Activated T-cell treated with anti-CD3 and anti-CD28 coated beads for 4 hours (primary cell): Measurements from ENCODE around the gene BAZ2B.

ENCODE experiments used
- DNase-seq: peaks from one replicate; pipeline ENCODE4 v3.0.0-alpha.2; 2020

Gene BAZ2B

DNA sequence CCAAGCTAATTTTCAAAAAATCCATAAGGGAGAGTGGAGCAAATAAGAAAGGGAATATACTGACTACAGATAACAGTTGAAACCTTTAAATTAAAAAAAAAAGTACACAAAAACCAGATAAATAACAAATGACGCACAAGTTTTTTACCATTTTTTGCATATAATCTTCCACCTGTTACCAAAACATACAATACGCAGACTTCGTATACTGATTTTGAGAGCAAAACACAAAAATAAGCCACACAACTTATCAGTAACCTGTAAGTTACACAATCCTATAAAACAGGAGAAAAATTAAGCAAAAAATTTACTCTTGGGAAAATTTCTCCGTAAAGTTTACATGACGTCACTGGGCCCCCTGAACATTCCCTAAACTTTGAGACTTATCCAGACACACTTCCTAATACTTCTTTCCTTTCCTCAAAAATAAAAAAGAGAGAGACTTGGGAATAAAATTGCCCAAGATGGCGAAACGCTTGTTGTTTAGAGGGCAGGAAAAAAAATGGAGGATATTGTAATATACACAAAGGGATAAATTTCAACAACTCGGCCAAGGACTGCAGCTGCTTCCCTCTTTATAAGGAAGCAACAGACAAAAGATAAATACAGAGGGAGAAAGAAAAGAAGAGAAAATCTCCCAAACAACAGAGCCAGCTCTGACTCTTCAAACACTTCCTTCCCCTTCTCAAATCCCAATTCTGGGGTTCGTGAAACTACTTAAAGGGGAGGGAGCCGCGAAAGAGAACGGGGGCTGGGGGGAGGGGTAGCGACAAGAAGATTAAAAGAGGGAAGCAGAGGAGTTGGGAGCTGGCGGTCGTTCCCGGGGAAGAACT lies 1.6 kb downstream of the BAZ2B start:
- no peak for DNase-seq

DNA sequence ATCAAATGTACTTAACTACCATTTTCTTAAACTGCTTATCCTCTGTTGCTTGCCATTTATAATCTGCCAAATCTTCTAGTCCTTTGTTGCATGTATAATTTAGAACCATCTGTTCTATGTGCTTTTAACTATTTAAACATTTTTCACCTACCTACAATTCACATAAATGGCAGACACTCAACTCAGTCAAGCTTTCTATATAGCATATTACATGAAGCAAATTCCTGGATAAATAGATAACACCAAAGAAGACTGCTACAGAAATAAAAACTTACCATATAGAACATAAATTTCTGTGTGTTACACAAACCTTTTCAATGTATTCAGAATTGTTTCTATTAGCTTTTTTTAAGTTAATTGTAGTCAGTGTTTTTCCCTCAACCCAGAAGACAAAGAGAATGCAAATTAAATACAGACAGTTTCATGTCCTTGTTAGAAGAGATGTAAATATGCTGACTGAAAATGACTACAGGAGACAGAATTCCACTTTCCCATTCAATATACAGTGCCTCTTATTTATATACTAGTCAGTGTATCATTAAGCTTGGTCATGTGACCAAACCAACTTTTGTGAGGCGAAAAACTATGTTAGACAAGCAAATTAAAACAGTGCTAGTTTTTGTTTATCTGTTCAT lies 2.6 kb downstream of the BAZ2B start:
- DNase-seq: no peak

GRCh38 chr2:159613091-159613490 lies 3.3 kb downstream of the BAZ2B start:
- no peak for DNase-seq

DNA sequence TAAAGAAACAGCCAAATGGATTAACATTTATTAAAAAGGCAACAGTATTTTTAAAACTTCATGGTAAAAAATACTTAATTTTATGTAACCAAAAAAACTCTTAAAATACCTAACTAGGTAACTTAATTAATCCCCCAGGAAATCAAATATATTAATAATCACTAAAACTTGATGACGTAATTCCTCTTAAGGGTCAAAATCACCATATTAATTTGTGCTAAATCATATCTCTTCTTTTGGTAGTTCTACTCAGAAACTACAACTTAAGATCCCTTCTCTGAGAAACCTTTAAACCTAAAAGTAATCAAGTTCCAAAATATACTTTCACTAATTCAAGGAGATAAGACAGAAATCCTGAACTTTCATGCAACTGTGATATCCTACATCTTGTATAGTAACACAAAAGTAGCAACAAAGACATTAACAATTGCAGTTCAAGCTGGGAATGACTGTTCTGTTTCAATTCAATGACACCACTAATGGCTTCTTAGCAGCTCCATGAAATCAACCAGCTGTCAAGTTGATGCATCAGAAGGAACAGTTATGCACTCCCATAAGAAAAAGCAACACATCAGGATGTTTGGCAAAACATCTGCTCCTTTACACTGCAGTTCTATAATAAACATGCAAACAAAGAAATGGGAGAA lies 4.0 kb downstream of the BAZ2B start:
- no peak for DNase-seq

DNA sequence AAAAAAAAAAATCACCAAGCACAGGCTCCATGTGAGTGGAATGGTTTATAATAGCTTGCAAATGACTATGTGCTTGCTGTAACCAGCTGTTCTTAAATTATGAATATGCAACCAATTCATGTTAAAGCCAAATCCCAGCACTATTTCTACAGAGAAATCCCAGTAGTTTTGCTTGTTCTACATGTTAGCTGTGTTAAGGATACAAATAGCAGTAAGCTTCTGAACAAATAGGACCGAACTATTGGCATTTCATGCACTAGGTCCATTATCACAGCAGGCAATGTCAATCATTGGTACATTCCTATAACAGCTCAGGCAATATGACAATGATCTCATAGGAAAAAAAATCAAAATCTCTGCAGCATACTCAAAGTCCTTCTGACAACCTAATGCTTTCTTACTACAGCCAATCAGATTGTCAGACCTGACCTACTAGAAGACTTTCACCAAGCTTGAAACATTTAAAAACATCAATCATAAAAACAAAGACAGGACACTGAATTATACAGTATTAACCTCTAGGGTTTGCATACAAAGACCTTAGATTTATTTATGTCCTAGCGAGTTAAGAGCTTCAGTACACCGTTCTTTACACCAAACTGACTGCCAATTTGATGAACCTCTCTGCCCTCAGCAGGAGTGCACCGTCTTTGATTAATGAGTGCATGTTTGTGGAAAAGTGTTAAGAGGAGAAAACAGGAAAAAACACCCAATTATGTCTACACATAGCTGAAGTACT lies 6.4 kb downstream of the BAZ2B start:
- DNase-seq: no peak

DNA sequence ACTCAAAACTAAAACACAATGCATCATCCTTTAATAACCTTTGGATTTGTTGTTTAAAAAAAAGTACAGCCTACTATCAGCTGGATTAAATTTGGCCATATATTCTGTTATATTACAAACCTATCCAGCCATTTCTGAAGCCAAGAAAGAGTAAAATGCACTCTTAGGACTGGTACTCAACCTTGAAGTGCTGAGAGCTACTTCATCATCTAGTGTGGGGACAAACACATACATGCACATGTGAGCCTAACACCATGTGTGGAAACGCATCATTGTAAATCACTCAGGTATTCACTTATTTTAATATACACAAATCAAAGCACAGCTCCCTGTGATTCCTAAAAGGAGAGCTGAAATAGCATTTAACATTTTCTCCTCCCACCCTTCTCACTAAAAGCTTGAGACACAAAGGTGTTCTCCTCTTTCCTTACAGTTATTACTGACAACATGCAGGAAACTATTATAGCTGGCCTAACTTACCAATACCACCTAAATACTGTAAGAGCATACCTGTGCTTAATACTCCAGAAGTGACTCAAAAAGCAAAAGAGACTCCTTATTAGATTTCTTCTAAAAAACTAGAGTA lies 7.5 kb downstream of the BAZ2B start:
- no peak for DNase-seq

DNA sequence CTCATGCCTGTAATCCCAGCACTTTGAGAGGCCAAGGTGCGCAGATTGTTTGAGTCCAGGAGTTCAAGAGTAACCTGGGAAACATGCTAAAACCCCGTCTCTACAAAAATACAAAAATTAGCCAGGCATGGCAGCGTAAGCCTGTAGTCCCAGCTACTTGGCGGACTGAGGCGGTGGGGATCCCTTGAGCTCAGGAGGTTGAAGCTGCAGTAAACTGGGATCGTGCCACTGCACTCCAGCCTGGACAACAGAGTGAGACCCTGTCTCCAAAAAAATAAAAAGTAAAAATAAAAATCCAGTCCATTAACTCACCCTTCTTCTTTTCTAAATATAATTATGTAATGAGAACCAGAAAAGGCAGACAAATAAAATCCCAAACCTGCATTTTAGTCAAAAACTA lies 8.2 kb downstream of the BAZ2B start:
- DNase-seq: no peak

DNA sequence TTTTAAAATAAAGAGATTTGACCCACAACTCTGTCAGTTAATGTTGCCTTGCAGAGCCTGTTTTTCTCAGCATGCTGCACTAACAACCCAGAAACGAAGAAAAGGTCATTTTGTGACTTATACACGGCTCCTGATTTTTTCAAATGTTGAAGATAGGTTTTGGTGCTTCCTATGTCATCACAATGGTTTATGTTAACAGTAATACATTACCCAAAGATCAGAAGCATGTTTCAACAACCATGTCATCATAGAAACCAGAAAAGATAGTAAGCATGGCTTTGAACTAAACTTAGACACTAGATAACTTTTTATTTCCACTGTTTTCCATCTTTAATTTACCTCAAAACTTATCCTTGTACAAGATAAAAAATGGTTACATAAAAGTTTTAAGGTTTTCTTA lies 10.1 kb downstream of the BAZ2B start:
- DNase-seq: no peak

DNA sequence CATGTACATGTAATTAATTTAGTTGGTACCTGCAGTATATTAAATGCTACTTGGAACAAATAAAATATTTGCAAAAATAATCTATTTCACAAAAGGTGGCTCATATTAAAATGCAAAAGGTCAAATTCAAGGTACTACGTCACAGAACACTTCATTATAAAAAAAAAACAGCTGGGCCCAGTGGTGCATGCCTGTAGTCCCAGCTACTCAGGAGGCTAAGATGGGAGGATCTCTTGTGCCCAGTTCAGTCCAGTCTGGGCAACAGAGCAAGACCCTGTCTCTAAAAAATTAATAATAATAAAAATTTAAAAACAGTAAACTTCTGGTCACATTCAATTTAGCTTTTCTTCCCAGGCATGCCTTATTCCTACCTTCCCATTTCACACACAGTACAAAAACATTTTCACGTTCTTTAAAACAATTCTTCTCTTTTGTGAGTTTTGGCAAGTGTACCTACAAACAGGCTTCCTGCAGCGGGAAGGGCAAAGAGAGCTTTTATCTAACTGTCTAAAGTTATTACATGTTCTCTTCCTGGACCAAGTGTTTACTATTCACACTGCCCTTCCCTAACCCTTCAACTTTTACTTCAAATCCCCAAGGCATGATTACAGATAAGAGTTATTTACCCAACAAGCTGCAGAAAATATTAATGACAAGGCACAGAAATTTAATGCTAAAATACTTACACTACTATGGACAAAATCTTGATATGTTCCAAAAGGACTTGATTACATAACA lies 10.7 kb downstream of the BAZ2B start:
- no peak for DNase-seq

DNA sequence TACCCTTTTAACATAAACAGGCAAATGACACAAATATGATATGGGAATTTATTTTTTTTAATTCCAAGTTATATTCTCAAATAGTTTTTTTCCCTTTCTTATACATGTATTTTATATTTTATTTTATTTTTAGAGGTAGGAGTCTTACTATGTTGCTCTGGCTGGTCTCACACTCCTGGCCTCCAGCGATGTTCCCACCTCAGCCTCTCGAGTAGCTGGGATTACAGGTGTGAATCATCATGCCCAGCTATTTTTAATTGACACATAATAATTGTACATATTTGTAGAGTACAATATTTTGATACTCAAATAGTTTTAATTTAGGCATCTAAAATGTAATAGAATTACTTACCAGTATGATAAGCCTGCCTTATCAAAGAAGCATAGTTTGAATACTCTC lies 12.2 kb downstream of the BAZ2B start:
- DNase-seq: no peak

DNA sequence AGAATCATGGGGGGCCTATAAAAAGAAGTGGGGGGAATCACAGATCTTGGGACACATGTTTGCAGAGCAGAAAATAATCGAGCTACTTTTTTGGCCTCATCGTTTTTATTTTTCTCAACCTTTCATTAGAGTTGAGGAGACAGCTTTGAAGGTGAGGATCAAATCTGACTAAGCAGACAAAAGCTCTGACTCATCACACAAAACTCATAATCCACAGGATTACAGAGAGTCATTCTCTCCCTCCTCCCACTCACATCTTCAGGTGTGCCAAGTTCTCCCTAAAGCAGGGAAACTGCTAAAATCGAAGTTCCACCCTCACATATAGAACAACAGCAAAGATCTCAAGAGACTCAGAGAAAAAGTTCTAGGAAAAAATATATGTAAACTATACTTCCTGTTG lies 15.6 kb downstream of the BAZ2B start:
- DNase-seq: no peak

- no peak for DNase-seq
Observed at GRCh38 chr2:159595410-159596046, 20.8 kb downstream of the BAZ2B start.

GRCh38 chr2:159592441-159592840 lies 23.9 kb downstream of the BAZ2B start:
- no peak for DNase-seq

- DNase-seq: no peak
Observed at GRCh38 chr2:159591221-159591620, 25.1 kb downstream of the BAZ2B start.

DNA sequence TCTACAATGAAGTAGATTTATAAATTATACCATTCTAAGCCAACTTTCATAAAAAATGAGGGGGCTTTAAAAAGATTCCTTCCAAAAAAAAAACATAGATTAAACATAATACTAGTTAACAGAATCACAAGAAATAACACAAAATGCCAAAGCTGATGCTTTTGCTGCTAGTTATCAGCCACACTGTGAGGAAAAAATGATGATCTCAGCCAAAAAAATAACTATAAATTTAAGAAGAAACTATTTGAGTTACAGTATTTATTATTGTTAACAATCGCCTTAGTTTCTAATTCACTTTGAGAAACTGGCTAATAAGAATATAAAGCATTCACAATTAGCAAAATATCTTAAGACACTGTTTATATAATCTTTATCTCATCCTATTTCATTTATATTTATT lies 27.1 kb downstream of the BAZ2B start:
- no peak for DNase-seq

DNA sequence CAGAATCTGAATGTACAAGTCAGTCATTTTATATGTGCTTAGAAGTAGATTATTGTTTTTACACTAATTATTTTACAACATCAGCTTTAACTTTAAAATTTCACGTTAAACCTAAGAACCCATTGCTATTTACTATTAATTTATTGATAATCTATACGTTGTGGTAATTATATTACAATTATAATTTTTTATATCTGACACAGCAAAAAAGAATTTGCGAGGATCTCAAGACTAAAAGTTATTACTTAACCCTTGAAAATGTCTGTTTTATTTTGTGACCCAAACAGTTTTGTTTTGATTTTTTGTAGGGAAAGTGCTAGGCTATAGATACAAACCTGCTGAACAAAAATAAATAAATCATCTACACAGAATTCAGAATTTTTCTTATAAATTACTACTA lies 30.3 kb downstream of the BAZ2B start:
- no peak for DNase-seq

GRCh38 chr2:159585622-159586021 lies 30.7 kb downstream of the BAZ2B start:
- no peak for DNase-seq

- DNase-seq: no peak
Observed at GRCh38 chr2:159584796-159585195, 31.6 kb downstream of the BAZ2B start.

- no peak for DNase-seq
Observed at GRCh38 chr2:159573846-159574606, 42.3 kb downstream of the BAZ2B start.

DNA sequence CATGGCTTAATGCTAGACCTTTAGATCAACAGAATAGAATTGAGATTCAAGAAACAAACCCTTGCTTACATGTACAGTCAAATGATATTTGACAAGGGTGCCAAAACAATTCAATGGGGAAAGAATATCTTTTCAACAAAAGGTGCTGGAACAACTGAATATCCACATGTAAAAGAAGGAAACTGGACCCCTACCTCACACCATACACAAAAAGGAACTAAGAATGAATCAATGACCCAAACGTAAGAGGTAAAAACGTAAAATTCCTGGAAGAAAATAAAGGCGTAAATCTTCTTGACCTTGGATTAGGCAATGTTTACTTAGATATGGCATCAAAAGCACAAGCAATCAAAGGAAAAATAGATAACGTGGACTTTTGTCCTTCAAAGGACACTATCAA lies 43.1 kb downstream of the BAZ2B start:
- DNase-seq: no peak

- no peak for DNase-seq
Observed at GRCh38 chr2:159572459-159572858, 43.9 kb downstream of the BAZ2B start.
